MCF 10A (cell line): Measurements from ENCODE around the gene OPALIN. TPM values are rescaled to one million over a fixed set of nuclear protein-coding genes. Genes with fewer than 3 reads are reported as not detected.

ENCODE experiments used
- BruUV-seq: library from RNA; stranded (reverse); fragments of 400-500 nt; replicated peaks from 2 replicates; lab custom pipeline; 2021; lab: Mats Ljungman, UMichigan
- CTCF ChIA-PET: fragments of 300-600 bp; sonication (Branson Sonifier 250); formaldehyde crosslinking; extraction: SDS; loops from one replicate; lab custom pipeline; 2021; ENCODE audit warnings: antibody characterized with exemption, inconsistent platforms; lab: Yijun Ruan, JAX
- POLR2A ChIA-PET: fragments of 300-600, 350-650 bp; sonication (Branson Sonifier 250); formaldehyde crosslinking; extraction: SDS; loops from one replicate; lab custom pipeline; 2020; ENCODE audit warnings: antibody characterized with exemption, inconsistent platforms; lab: Yijun Ruan, JAX
- DNase-seq: peaks from one replicate; pipeline ENCODE4 v3.0.0-alpha.2; 2018; ENCODE audit not compliant: unreplicated experiment
- H3K27ac Mint-ChIP-seq: one replicate; pipeline ENCODE4 v1.8.0; 2022; ENCODE audit warnings: mild to moderate bottlenecking, low read depth, mixed read lengths; ENCODE audit not compliant: unreplicated experiment
- H3K27me3 Mint-ChIP-seq: one replicate; pipeline ENCODE4 v1.8.0; 2022; ENCODE audit warnings: mixed read lengths; ENCODE audit not compliant: insufficient read depth, unreplicated experiment
- H3K36me3 Mint-ChIP-seq: one replicate; pipeline ENCODE4 v1.8.0; 2022; ENCODE audit warnings: mild to moderate bottlenecking, moderate library complexity, mixed read lengths; ENCODE audit not compliant: insufficient read depth, unreplicated experiment
- H3K4me1 Mint-ChIP-seq: one replicate; pipeline ENCODE4 v1.8.0; 2022; ENCODE audit warnings: mixed read lengths; ENCODE audit not compliant: insufficient read depth, unreplicated experiment
- H3K4me3 Mint-ChIP-seq: one replicate; pipeline ENCODE4 v1.8.0; 2022; ENCODE audit warnings: mild to moderate bottlenecking, moderate library complexity, mixed read lengths; ENCODE audit not compliant: unreplicated experiment
- H3K9me3 Mint-ChIP-seq: one replicate; pipeline ENCODE4 v1.8.0; 2022; ENCODE audit warnings: mixed read lengths; ENCODE audit not compliant: unreplicated experiment
- CTCF ChIP-seq: fragments of 200-600 bp; IDR thresholded peaks from one replicate; pipeline ENCODE4 v1.8.0; 2022; ENCODE audit warnings: antibody characterized with exemption, mild to moderate bottlenecking; ENCODE audit not compliant: unreplicated experiment
- intact Hi-C: fragments of 100-400 bp; cut with micrococcal nuclease; formaldehyde crosslinking; loops from 2 replicates; pipeline ENCODE4 v1.14.1; 2022
- total RNA-seq: library from RNA; stranded (reverse); gene quantifications from 2 replicates; pipeline ENCODE4 v1.2.3, GENCODE V29; 2022

The OPALIN gene
- total RNA-seq, 1 experiment from 2014 or later = not detected

DNA sequence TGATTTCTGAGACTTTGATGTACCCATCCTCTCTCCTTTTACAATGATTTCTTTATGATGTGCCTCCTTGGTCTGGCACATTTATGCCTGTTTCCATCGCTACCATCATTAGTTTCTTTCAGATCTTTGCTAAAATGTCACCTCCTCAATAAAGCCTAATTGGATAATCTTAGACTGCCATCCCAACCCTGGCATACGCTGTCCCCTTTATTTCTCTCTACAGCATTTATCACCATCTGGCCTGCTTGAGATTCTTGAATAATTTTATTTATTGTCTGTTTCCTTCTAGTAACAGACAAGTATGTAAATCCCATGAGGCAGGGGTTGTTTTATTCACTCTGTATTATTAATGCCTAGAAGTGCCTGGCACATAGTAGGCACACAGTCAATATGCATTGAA is 61.3 kb downstream of the OPALIN start:
- Mint-ChIP-seq H3K27me3 (peaks cover 44% of the 10 kb centered on the region), H3K27ac (no peak overlapping the region), H3K4me3 (no peak overlapping the region), H3K9me3 (no peaks in the 10 kb centered on the region), H3K4me1 (no peaks in the 10 kb centered on the region), H3K36me3 (no peaks in the 10 kb centered on the region)
- intact Hi-C loops = no loop called here
- CTCF ChIA-PET = interaction anchor here (3.6 to 7.7 kb wide), 2 partner anchors 68 to 282 kb away, joined by 19 to 170 read pairs; no protein-coding TSS in a partner anchor
- no TSS peak for BruUV-seq
- DNase-seq = no peak
- no peak for TF ChIP-seq CTCF
- POLR2A ChIA-PET = no interaction called here

DNA sequence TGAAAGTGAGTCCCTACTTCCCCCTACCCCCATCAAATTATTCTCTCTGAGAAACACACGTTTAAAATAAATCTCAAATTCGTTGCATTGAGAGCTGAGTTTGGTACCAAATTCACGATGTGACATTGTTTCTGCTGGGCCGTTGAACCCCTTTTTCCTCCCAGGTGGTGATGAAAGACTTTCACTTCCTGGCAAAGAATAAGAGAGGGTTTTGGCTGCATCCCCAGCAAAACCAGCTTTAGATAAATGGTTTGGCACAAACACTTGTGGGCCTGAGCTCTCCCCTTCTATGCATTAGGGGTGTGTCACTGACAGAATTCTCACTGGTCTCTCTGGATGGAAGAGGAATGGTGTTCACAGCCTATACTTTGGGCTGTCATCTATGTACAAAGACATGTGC is 63.3 kb downstream of the OPALIN start:
- Mint-ChIP-seq H3K27me3 (peaks cover 31% of the 10 kb centered on the region), H3K4me1 (no peaks in the 10 kb centered on the region), H3K9me3 (no peaks in the 10 kb centered on the region), H3K27ac (no peak overlapping the region), H3K4me3 (no peak overlapping the region), H3K36me3 (no peaks in the 10 kb centered on the region)
- no peak for DNase-seq
- TF ChIP-seq CTCF = no peak
- BruUV-seq = no TSS peak
- POLR2A ChIA-PET = interaction anchor here (0.6 to 1.2 kb wide), 3 partner anchors 28 to 205 kb away, joined by 4 to 6 read pairs (median 4); no protein-coding TSS in a partner anchor
- intact Hi-C loops = no loop called here
- CTCF ChIA-PET = interaction anchor here (0.6 to 7.7 kb wide), 8 partner anchors 45 to 465 kb away, joined by 3 to 250 read pairs (median 3); no protein-coding TSS in a partner anchor

Other genes starting within 250 kb of the OPALIN start
- gene ZNF518A, start 228.7 kb downstream of the OPALIN start, total RNA-seq = 13.3 and 14.7 TPM in 2 replicates
- 1.0 and 1.1 TPM in 2 replicates for gene BLNK, start 87.4 kb downstream of the OPALIN start, total RNA-seq
- gene DNTT, start 54.6 kb downstream of the OPALIN start, total RNA-seq = not detected in 2 replicates
- gene TLL2, start 154.9 kb upstream of the OPALIN start, total RNA-seq = 0.20 TPM in 1 of 2 replicates, not detected in the other
- gene TM9SF3, start 228.0 kb upstream of the OPALIN start, total RNA-seq = 144 and 151 TPM in 2 replicates